ENCODE results near the gene PTPRA. TPM values are rescaled to one million over a fixed set of nuclear protein-coding genes. Genes with fewer than 3 reads are reported as not detected.

Gene PTPRA
- polyA plus RNA-seq, 1 experiment, result 87.4 TPM

GRCh38 chr20:2930538-2930937, 57.3 kb downstream of the PTPRA start:
- Histone ChIP-seq H3K4me3 (ENCODE audit: low read depth, low read length) (no peak overlapping the region), H3K9me3 (ENCODE audit: control insufficient read depth, insufficient read depth, low read length) (no peaks in the 10 kb centered on the region), H3K27ac (ENCODE audit: low read depth, low read length) (no peak overlapping the region), H3K27me3 (ENCODE audit: control insufficient read depth, insufficient read depth, low read length) (no peaks in the 10 kb centered on the region)
- TF ChIP-seq, protein P1, sequence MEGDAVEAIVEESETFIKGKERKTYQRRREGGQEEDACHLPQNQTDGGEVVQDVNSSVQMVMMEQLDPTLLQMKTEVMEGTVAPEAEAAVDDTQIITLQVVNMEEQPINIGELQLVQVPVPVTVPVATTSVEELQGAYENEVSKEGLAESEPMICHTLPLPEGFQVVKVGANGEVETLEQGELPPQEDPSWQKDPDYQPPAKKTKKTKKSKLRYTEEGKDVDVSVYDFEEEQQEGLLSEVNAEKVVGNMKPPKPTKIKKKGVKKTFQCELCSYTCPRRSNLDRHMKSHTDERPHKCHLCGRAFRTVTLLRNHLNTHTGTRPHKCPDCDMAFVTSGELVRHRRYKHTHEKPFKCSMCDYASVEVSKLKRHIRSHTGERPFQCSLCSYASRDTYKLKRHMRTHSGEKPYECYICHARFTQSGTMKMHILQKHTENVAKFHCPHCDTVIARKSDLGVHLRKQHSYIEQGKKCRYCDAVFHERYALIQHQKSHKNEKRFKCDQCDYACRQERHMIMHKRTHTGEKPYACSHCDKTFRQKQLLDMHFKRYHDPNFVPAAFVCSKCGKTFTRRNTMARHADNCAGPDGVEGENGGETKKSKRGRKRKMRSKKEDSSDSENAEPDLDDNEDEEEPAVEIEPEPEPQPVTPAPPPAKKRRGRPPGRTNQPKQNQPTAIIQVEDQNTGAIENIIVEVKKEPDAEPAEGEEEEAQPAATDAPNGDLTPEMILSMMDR (IDR thresholded peaks at IDR 0.05; ENCODE audit: low read depth, low read length), result no peak
- DNase-seq (ENCODE audit: low read depth, low spot score), result no peak
- CTCF ChIA-PET, result no interaction called here
- POLR2A ChIA-PET, result no interaction called here

- H3K27ac ChIP-seq (ENCODE audit: low read depth, low read length), result peak overlapping the region; percentile 31
- H3K27me3 ChIP-seq (ENCODE audit: control insufficient read depth, insufficient read depth, low read length), result no peaks in the 10 kb centered on the region
- TF ChIP-seq, protein P1 (IDR thresholded peaks at IDR 0.05; ENCODE audit: low read depth, low read length), result no peak
- H3K9me3 ChIP-seq (ENCODE audit: control insufficient read depth, insufficient read depth, low read length), result no peaks in the 10 kb centered on the region
- H3K4me3 ChIP-seq (ENCODE audit: low read depth, low read length), result no peak overlapping the region
- no peak for DNase-seq (ENCODE audit: low read depth, low spot score)
- POLR2A ChIA-PET, result no interaction called here
- CTCF ChIA-PET, result interaction anchor here (0.7 to 1.0 kb wide), 2 partner anchors 9 to 69 kb away, joined by 3 read pairs; no protein-coding TSS in a partner anchor
Measured at GRCh38 chr20:2932498-2932897, 59.2 kb downstream of the PTPRA start.

DNA sequence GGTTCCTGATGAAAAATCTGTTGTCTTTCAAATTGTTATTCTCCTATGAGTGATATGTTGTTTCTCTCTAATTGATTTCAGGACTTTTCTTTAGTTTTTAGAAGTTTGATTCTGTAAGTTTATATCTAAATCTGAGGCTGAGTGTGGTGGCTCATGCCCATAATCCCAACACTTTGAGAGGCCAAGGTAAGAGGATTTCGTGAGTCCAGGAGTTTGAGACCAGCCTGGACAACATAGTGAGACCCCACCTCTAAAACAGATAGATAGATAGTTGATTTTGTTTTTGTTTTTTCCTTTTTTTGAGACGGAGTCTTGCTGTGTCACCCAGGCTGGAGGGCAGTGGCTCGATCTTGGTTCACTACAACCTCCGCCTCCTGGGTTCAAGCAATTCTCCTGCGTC, 64.6 kb downstream of the PTPRA start:
- ChIA-PET POLR2A (no interaction called here), CTCF (no interaction called here)
- no peak overlapping the region for H3K27ac ChIP-seq (ENCODE audit: low read depth, low read length)
- TF ChIP-seq, protein P1 (IDR thresholded peaks at IDR 0.05; ENCODE audit: low read depth, low read length), result no peak
- DNase-seq (ENCODE audit: low read depth, low spot score), result no peak
- H3K27me3 ChIP-seq (ENCODE audit: control insufficient read depth, insufficient read depth, low read length), result no peaks in the 10 kb centered on the region
- H3K4me3 ChIP-seq (ENCODE audit: low read depth, low read length), result no peak overlapping the region
- no peaks in the 10 kb centered on the region for H3K9me3 ChIP-seq (ENCODE audit: control insufficient read depth, insufficient read depth, low read length)

DNA sequence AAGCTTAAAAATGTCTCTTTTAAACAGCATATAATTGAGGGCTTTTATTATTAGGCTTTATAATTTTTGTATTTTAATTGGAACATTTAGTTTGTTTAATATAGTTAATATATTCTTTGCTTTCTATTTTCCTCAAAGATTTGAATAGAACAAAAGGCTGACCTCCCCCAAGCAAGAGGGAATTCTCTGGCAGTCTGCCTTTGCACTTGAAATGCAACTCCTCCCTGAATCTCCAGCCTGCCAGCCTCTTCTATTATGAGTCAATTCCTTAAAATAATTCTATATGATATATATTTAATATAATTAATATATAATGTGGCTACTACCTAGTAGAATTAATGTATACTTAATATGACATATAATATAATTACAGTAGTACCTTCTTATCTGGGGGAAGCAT, 69.2 kb downstream of the PTPRA start:
- TF ChIP-seq, protein P1 (IDR thresholded peaks at IDR 0.05; ENCODE audit: low read depth, low read length), result no peak
- H3K4me3 ChIP-seq (ENCODE audit: low read depth, low read length), result no peak overlapping the region
- ChIA-PET CTCF (no interaction called here), POLR2A (no interaction called here)
- no peaks in the 10 kb centered on the region for H3K27me3 ChIP-seq (ENCODE audit: control insufficient read depth, insufficient read depth, low read length)
- H3K27ac ChIP-seq (ENCODE audit: low read depth, low read length), result no peak overlapping the region
- no peak for DNase-seq (ENCODE audit: low read depth, low spot score)
- H3K9me3 ChIP-seq (ENCODE audit: control insufficient read depth, insufficient read depth, low read length), result no peaks in the 10 kb centered on the region

GRCh38 chr20:2946988-2947961, 74.0 kb downstream of the PTPRA start:
- Histone ChIP-seq H3K4me3 (ENCODE audit: low read depth, low read length) (no peak overlapping the region), H3K9me3 (ENCODE audit: control insufficient read depth, insufficient read depth, low read length) (no peaks in the 10 kb centered on the region), H3K27me3 (ENCODE audit: control insufficient read depth, insufficient read depth, low read length) (no peaks in the 10 kb centered on the region), H3K27ac (ENCODE audit: low read depth, low read length) (peak overlapping the region; percentile 22)
- peak; percentile 15 for DNase-seq (ENCODE audit: low read depth, low spot score)
- TF ChIP-seq, protein P1 (IDR thresholded peaks at IDR 0.05; ENCODE audit: low read depth, low read length), result no peak
- CTCF ChIA-PET, result interaction anchor here (0.5 kb wide), 1 partner anchor 53 kb away, joined by 3 read pairs; no protein-coding TSS in a partner anchor
- POLR2A ChIA-PET, result interaction anchor here (0.6 kb wide), 1 partner anchor 115 kb away, joined by 6 read pairs; no protein-coding TSS in a partner anchor
